OCI-LY7 (cell line): ENCODE data around the gene ATMIN. TPM values are rescaled to one million over a fixed set of nuclear protein-coding genes. Genes with fewer than 3 reads are reported as not detected.

ENCODE experiments used
- BruUV-seq: library from RNA; stranded (reverse); fragments of 400-500 nt; replicated peaks from 2 replicates; lab custom pipeline; 2021; lab: Mats Ljungman, UMichigan
- CTCF ChIA-PET: fragments of 300-600 bp; sonication (Branson Sonifier 250); formaldehyde crosslinking; loops from one replicate; lab custom pipeline; 2022; ENCODE audit warnings: antibody characterized with exemption; ENCODE audit not compliant: unreplicated experiment; lab: Charles Lee
- POLR2A ChIA-PET: fragments of 300-600 bp; sonication (Branson Sonifier 250); formaldehyde crosslinking; loops from one replicate; lab custom pipeline; 2022; ENCODE audit warnings: antibody characterized with exemption; lab: Charles Lee
- DNase-seq: peaks from one replicate; pipeline ENCODE4 v3.0.0-alpha.2; 2015; ENCODE audit warnings: low spot score
- H2AFZ ChIP-seq: fragments of 200-600 bp; sonication (generic), shearing (Covaris generic); 2 replicates; pipeline ENCODE4 v1.6.1; 2014; ENCODE audit warnings: mild to moderate bottlenecking, antibody characterized with exemption, low read length, moderate library complexity
- H3K27ac ChIP-seq: fragments of 200-600 bp; sonication (generic); 2 replicates; pipeline ENCODE4 v1.5.1; 2014; ENCODE audit warnings: mixed run types, low read depth, mild to moderate bottlenecking, moderate library complexity, low read length, inconsistent platforms; ENCODE audit not compliant: poor library complexity, severe bottlenecking
- H3K36me3 ChIP-seq: fragments of 200-600 bp; sonication (generic); 2 replicates; pipeline ENCODE4 v1.6.1; 2014; ENCODE audit warnings: mild to moderate bottlenecking, antibody characterized with exemption, low read length, moderate library complexity, mixed read lengths; ENCODE audit not compliant: insufficient read depth
- H3K4me1 ChIP-seq: fragments of 200-600 bp; sonication (generic); 2 replicates; pipeline ENCODE4 v1.5.1; 2014; ENCODE audit warnings: mild to moderate bottlenecking, low read length; ENCODE audit not compliant: insufficient read depth, poor library complexity, severe bottlenecking
- H3K4me2 ChIP-seq: fragments of 200-600 bp; sonication (generic); 2 replicates; pipeline ENCODE4 v1.6.1; 2014; ENCODE audit warnings: mild to moderate bottlenecking, low read length
- H3K4me3 ChIP-seq: fragments of 200-600 bp; sonication (generic); 2 replicates; pipeline ENCODE4 v1.5.1; 2014; ENCODE audit warnings: mild to moderate bottlenecking, low read depth, low read length; ENCODE audit not compliant: poor library complexity, severe bottlenecking
- H3K79me2 ChIP-seq: fragments of 200-600 bp; sonication (generic); 2 replicates; pipeline ENCODE4 v1.6.1; 2016; ENCODE audit warnings: low read depth, mild to moderate bottlenecking, low read length, moderate library complexity, mixed read lengths; ENCODE audit not compliant: insufficient read depth
- H3K9me2 ChIP-seq: fragments of 200-600 bp; sonication (generic); 2 replicates; pipeline ENCODE4 v1.6.1; 2016; ENCODE audit warnings: mild to moderate bottlenecking, low read length, mixed read lengths; ENCODE audit not compliant: insufficient read depth
- H3K9me3 ChIP-seq: fragments of 200-600 bp; sonication (generic); 2 replicates; pipeline ENCODE4 v1.6.1; 2014; ENCODE audit warnings: mild to moderate bottlenecking, mixed run types, low read length, mixed read lengths
- H4K20me1 ChIP-seq: fragments of 200-600 bp; sonication (generic); 2 replicates; pipeline ENCODE4 v1.6.1; 2014; ENCODE audit warnings: mild to moderate bottlenecking, antibody characterized with exemption, low read length, moderate library complexity, mixed read lengths; ENCODE audit not compliant: insufficient read depth
- EZH2phosphoT487 ChIP-seq: fragments of 200-600 bp; sonication (generic); IDR thresholded peaks from 2 replicates; pipeline ENCODE4 v1.6.1; 2018; ENCODE audit warnings: low read depth, borderline replicate concordance, mild to moderate bottlenecking, mixed run types, antibody characterized with exemption, low read length, moderate library complexity, mixed read lengths
- intact Hi-C: fragments of 100-400 bp; cut with micrococcal nuclease; formaldehyde crosslinking; loops from one replicate; pipeline ENCODE4 v1.10.0; 2022; ENCODE audit not compliant: unreplicated experiment
- total RNA-seq, 2 experiments: library from RNA; depleted of rRNA in 1 of 2; stranded (reverse); fragments of >200 nt in 1 of 2; shearing (Covaris generic) in 1 of 2; gene quantifications; 2 replicates each; pipeline ENCODE4 v1.2.3, GENCODE V29; 2014 to 2022
- TF ChIP-seq, protein P1 (sequence below): fragments of 200-600 bp; sonication (generic); conservative IDR thresholded peaks from 2 replicates; pipeline ENCODE4 v1.5.1; 2014; ENCODE audit warnings: mild to moderate bottlenecking, antibody characterized with exemption, low read length, moderate library complexity, mixed read lengths

Gene ATMIN
- total RNA-seq, 2 experiments from 2014 or later = 15.0 to 23.7 TPM

DNA sequence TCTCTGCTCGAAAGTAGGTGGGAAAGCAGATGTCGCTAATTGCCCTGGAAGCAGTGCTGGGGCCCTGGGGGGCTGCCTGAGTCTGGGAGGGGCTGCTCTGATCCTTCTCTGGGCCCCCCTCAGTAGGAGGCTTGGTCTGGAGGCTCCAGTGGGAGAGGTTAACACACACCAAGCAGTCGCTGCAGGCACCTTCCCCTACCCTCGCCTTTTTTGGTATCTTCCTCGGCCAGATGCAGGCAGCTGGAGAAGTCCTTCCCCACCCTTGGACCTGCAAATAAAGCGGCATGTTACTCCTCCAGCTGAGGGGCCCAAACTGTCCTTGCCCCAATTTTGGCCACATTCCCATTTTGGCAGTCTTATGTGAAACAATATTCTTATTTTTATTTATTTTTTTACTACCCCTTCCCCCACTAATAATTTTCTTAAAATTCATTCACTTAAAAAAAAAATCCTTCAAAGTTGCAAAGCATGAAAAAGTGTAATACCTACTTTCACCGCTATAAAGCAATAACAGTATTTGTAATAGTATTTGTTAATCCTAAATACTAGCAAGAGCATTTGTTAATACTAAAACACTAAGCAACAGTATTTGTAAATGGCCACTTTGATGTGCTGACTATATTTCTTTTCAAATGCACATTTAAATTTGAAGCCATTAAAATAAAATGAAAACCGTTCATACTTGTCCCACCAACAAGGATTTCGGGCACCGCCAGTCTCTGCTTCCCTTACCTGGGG lies 26.4 kb downstream of the ATMIN start:
- Histone ChIP-seq H4K20me1 (no peaks in the 10 kb centered on the region), H3K36me3 (no peaks in the 10 kb centered on the region), H3K9me3 (no peaks in the 10 kb centered on the region), H3K4me2 (no peak overlapping the region), H3K9me2 (no peaks in the 10 kb centered on the region), H3K4me1 (no peaks in the 10 kb centered on the region), H3K4me3 (no peak overlapping the region), H3K79me2 (no peaks in the 10 kb centered on the region), H3K27ac (no peak overlapping the region), H2AFZ (no peak overlapping the region)
- DNase-seq = no peak
- intact Hi-C loops = no loop called here
- BruUV-seq = no TSS peak
- POLR2A ChIA-PET = interaction anchor here (0.8 kb wide), 1 partner anchor 11 kb away, joined by 3 read pairs; no protein-coding TSS in a partner anchor
- TF ChIP-seq, protein P1, sequence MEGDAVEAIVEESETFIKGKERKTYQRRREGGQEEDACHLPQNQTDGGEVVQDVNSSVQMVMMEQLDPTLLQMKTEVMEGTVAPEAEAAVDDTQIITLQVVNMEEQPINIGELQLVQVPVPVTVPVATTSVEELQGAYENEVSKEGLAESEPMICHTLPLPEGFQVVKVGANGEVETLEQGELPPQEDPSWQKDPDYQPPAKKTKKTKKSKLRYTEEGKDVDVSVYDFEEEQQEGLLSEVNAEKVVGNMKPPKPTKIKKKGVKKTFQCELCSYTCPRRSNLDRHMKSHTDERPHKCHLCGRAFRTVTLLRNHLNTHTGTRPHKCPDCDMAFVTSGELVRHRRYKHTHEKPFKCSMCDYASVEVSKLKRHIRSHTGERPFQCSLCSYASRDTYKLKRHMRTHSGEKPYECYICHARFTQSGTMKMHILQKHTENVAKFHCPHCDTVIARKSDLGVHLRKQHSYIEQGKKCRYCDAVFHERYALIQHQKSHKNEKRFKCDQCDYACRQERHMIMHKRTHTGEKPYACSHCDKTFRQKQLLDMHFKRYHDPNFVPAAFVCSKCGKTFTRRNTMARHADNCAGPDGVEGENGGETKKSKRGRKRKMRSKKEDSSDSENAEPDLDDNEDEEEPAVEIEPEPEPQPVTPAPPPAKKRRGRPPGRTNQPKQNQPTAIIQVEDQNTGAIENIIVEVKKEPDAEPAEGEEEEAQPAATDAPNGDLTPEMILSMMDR = no peak
- no peak for TF ChIP-seq EZH2phosphoT487
- CTCF ChIA-PET = no interaction called here

DNA sequence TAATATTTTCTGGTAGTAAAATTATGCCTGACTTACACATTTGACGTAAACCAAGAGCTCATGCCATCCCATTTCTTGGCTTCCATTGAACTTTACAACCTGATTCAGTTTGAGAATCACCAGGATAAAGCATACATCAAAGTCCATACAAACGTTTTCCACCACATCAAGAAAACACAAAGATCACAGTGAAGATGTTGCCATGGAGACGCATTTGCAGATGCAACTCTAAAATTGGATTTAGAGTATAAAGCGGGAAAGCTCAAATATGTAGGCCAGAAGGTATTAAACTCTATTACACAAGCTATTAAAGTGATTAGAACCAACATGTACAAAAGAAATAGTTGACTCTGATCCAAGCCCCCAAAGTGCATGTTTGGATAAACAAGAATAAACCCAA lies 31.0 kb downstream of the ATMIN start:
- TF ChIP-seq EZH2phosphoT487 = no peak
- TF ChIP-seq, protein P1 = no peak
- DNase-seq = no peak
- Histone ChIP-seq H3K9me3 (no peaks in the 10 kb centered on the region), H4K20me1 (no peaks in the 10 kb centered on the region), H3K4me3 (no peak overlapping the region), H3K4me1 (no peaks in the 10 kb centered on the region), H2AFZ (no peak overlapping the region), H3K9me2 (no peaks in the 10 kb centered on the region), H3K36me3 (no peaks in the 10 kb centered on the region), H3K4me2 (no peak overlapping the region), H3K27ac (no peak overlapping the region), H3K79me2 (no peaks in the 10 kb centered on the region)
- BruUV-seq = no TSS peak
- intact Hi-C loops = no loop called here
- ChIA-PET CTCF (no interaction called here), POLR2A (interaction anchor here (0.7 to 1.0 kb wide), 2 partner anchors 10 to 11 kb away, joined by 3 to 5 read pairs; partner anchors contain the start of gene C16orf46)

DNA sequence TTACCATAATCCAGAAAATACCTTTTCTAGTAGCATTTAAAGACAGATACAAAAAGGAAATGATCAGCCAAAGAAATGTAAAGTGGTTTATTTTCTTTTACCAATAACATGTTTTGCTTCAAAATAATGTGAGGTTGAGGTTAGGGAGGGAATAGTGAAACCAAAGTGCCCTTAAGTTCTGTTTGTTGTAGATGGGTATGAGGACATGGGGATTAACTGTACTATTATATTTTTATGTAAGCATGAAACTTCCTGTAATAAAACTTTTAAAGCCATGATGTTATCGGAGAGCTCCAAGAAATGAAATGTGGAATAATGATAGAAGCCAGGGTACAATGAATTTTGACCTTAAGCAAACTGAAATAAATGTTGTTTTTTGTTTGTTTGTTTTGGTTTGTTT lies 31.5 kb downstream of the ATMIN start:
- intact Hi-C loops = no loop called here
- no peak overlapping the region for H3K27ac ChIP-seq
- no peak for TF ChIP-seq EZH2phosphoT487
- TF ChIP-seq, protein P1 = no peak
- no TSS peak for BruUV-seq
- DNase-seq = no peak
- no peak overlapping the region for H3K4me2 ChIP-seq
- CTCF ChIA-PET = no interaction called here
- no peaks in the 10 kb centered on the region for H3K9me3 ChIP-seq
- no peak overlapping the region for H3K4me3 ChIP-seq
- no peaks in the 10 kb centered on the region for H3K9me2 ChIP-seq
- H3K4me1 ChIP-seq = no peaks in the 10 kb centered on the region
- no peaks in the 10 kb centered on the region for H3K79me2 ChIP-seq
- POLR2A ChIA-PET = no interaction called here
- H4K20me1 ChIP-seq = no peaks in the 10 kb centered on the region
- no peak overlapping the region for H2AFZ ChIP-seq
- no peaks in the 10 kb centered on the region for H3K36me3 ChIP-seq
